Esophagus muscularis mucosa (tissue), 4 donors: Measurements from ENCODE around the gene KAT2B. TPM values are rescaled to one million over a fixed set of nuclear protein-coding genes. Genes with fewer than 3 reads are reported as not detected.

Experiments used
- DNase-seq: peaks from one replicate; pipeline ENCODE4 v3.0.0-alpha.2; 2017; ENCODE audit errors: extremely low spot score
- H3K27ac ChIP-seq, 4 donors: fragments of 200-600 bp; sonication (generic); replicated peaks in 1 of 4; 1 replicate in 3 of 4; 2 replicates in 1 of 4; pipeline ENCODE4 v1.5.1; 2016 to 2019; ENCODE audit warnings: mild to moderate bottlenecking in 1 of 4
- H3K27me3 ChIP-seq, 4 donors: fragments of 200-600 bp; sonication (generic); one replicate each; pipeline versions ENCODE4 v1.5.1 to v1.6.0; 2016 to 2019
- H3K36me3 ChIP-seq, 4 donors: fragments of 200-600 bp; sonication (generic); one replicate each; pipeline ENCODE4 v1.5.1; 2016 to 2019
- H3K4me1 ChIP-seq, 4 donors: fragments of 200-600 bp; sonication (generic); one replicate each; pipeline ENCODE4 v1.5.1; 2016 to 2019
- H3K4me3 ChIP-seq, 4 donors: fragments of 200-600 bp; sonication (generic); 1 replicate in 2 of 4; 2 replicates in 2 of 4; pipeline ENCODE4 v1.5.1; 2016 to 2019; ENCODE audit warnings: mild to moderate bottlenecking in 4 of 4, moderate library complexity in 1 of 4
- H3K9me3 ChIP-seq, 4 donors: fragments of 200-600 bp; sonication (generic); 1 replicate in 3 of 4; 2 replicates in 1 of 4; pipeline ENCODE4 v1.5.1; 2016 to 2019
- EP300 ChIP-seq: sonication (generic); formaldehyde crosslinking; IDR thresholded peaks from one replicate; pipeline ENCODE4 v1.6.1; 2017; ENCODE audit warnings: antibody characterized with exemption
- POLR2A ChIP-seq: fragments of 450-650 bp; IDR thresholded peaks from one replicate; pipeline ENCODE4 v1.6.1; 2017; ENCODE audit warnings: antibody characterized with exemption, moderate library complexity, mild to moderate bottlenecking, low read depth
- POLR2AphosphoS5 ChIP-seq, 2 donors: sonication (generic); formaldehyde crosslinking; IDR thresholded peaks; one replicate each; pipeline ENCODE4 v1.6.1; 2017; ENCODE audit warnings: antibody characterized with exemption in 2 of 2
- WGBS: methylation state at CpG from one replicate; pipeline ENCODE4 v1.1.5; 2018; 5-methylcytosine and 5-hydroxymethylcytosine counted together
- intact Hi-C: fragments of 100-400 bp; cut with DNase I; formaldehyde crosslinking; loops from one replicate; pipeline ENCODE4 v1.15.1; 2023
- total RNA-seq, 4 donors: library from RNA; depleted of rRNA; stranded (reverse); fragments of >200 nt; gene quantifications; one replicate each; pipeline versions ENCODE4 v1.1.0 to v1.2.1, GENCODE V29; 2016
- TF ChIP-seq, protein P1 (sequence below), 3 experiments: fragments of 200-600 bp in 2 of 3; fragments of 450-650 bp in 1 of 3; sonication (generic) in 2 of 3; IDR thresholded peaks; one replicate each; pipeline ENCODE4 v1.5.1; 2017 to 2019; ENCODE audit warnings: antibody characterized with exemption in 3 of 3, mild to moderate bottlenecking in 2 of 3, moderate library complexity in 1 of 3

KAT2B gene
- total RNA-seq, 4 donors from 2014 or later, result 37.8 to 58.5 (median 49.5) TPM

DNA sequence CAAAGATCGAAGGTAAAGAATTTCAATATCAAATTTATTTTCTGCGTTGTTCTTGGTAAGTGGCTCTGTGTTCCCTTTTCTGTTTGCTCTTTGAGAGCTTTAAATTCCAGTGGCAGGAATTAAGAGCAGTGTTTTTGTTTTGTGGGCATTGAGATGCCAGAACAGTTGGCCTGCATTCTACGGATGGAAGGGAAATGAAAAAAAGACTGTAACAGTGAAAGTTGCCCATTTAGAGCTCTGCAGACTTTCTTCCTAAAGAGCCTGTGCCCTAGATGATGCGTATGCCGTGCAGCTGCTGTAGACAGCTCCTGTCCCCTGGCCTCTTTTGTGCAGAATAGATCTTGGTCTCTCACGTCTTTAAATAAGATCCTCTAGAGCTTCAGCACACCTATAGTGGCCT, 58.8 kb downstream of the KAT2B start:
- intact Hi-C loops, result loop anchor here (5.0 kb wide), 1 partner anchor 57 kb away; the partner anchor contains the start of gene KAT2B
- WGBS, result 90% methylated on average over 6 of the region's 6 CpGs
- TF ChIP-seq POLR2A, result no peak
- TF ChIP-seq POLR2AphosphoS5 (IDR thresholded peaks at IDR 0.05), result no peak
- TF ChIP-seq EP300, result no peak
- TF ChIP-seq, protein P1, sequence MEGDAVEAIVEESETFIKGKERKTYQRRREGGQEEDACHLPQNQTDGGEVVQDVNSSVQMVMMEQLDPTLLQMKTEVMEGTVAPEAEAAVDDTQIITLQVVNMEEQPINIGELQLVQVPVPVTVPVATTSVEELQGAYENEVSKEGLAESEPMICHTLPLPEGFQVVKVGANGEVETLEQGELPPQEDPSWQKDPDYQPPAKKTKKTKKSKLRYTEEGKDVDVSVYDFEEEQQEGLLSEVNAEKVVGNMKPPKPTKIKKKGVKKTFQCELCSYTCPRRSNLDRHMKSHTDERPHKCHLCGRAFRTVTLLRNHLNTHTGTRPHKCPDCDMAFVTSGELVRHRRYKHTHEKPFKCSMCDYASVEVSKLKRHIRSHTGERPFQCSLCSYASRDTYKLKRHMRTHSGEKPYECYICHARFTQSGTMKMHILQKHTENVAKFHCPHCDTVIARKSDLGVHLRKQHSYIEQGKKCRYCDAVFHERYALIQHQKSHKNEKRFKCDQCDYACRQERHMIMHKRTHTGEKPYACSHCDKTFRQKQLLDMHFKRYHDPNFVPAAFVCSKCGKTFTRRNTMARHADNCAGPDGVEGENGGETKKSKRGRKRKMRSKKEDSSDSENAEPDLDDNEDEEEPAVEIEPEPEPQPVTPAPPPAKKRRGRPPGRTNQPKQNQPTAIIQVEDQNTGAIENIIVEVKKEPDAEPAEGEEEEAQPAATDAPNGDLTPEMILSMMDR (IDR thresholded peaks at IDR 0.05), result no peak
- H3K36me3 ChIP-seq, result peaks cover 0 to 23% (median 6%) of the 10 kb centered on the region in 4 donors
- H3K27me3 ChIP-seq, result no peaks in the 10 kb centered on the region
- DNase-seq, result no peak
- no peak overlapping the region for H3K4me3 ChIP-seq
- H3K4me1 ChIP-seq, result peaks cover 0 to 36% (median 30%) of the 10 kb centered on the region in 4 donors
- H3K27ac ChIP-seq, result no peak overlapping the region
- no peaks in the 10 kb centered on the region for H3K9me3 ChIP-seq

DNA sequence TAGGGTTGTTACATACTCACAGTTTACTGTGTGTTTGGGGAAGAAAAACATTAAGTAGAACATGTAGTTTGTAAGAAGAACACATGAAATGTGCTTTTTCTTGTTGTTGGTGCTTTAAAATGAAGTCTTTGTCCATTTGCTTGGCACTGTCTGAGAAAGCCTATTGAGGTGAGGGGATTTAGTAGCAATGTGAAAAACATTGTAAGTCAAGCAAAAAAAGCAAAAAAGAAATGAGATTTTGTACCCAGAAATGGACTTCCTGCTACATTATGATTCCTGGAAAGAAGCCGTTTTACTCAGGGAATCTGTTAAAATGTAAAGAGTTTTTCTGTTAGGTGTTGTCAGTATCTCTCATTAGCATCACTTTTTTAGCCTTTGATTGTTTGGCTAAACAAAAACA, 59.9 kb downstream of the KAT2B start:
- Histone ChIP-seq H3K4me1 (peaks cover 0 to 36% (median 30%) of the 10 kb centered on the region in 4 donors), H3K27ac (no peak overlapping the region), H3K36me3 (peaks cover 0 to 23% (median 6%) of the 10 kb centered on the region in 4 donors), H3K27me3 (no peaks in the 10 kb centered on the region), H3K9me3 (no peaks in the 10 kb centered on the region), H3K4me3 (no peak overlapping the region)
- DNase-seq, result no peak
- intact Hi-C loops, result no loop called here
- WGBS, result 76% methylated on average over 1 of the region's 1 CpG
- TF ChIP-seq POLR2AphosphoS5 (IDR thresholded peaks at IDR 0.05) (no peak), EP300 (no peak), POLR2A (no peak)
- TF ChIP-seq, protein P1 (IDR thresholded peaks at IDR 0.05), result no peak

DNA sequence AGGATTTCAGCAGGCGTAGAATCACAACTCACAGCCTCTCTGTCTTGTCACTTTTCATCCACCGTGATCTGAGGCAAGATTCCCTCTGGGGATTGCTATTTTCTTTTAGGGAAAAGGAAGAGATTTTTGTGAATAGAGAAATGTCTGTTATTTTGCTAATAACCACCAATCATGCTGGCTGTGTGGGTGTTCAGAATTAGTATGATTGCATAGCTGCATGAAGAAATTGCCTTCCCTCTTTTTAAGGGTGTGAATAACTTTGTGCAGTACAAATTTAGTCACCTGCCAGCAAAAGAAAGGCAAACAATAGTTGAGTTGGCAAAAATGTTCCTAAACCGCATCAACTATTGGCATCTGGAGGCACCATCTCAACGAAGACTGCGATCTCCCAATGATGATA, 60.8 kb downstream of the KAT2B start:
- intact Hi-C loops, result no loop called here
- Histone ChIP-seq H3K4me1 (peaks cover 0 to 30% (median 25%) of the 10 kb centered on the region in 4 donors), H3K27ac (no peak overlapping the region), H3K4me3 (no peak overlapping the region), H3K36me3 (peaks cover 0 to 16% (median 4%) of the 10 kb centered on the region in 4 donors), H3K27me3 (no peaks in the 10 kb centered on the region), H3K9me3 (no peaks in the 10 kb centered on the region)
- 97% methylated on average over 5 of the region's 5 CpGs for WGBS
- DNase-seq, result no peak
- TF ChIP-seq POLR2A (no peak), POLR2AphosphoS5 (IDR thresholded peaks at IDR 0.05) (no peak), EP300 (no peak)
- TF ChIP-seq, protein P1 (IDR thresholded peaks at IDR 0.05), result no peak

DNA sequence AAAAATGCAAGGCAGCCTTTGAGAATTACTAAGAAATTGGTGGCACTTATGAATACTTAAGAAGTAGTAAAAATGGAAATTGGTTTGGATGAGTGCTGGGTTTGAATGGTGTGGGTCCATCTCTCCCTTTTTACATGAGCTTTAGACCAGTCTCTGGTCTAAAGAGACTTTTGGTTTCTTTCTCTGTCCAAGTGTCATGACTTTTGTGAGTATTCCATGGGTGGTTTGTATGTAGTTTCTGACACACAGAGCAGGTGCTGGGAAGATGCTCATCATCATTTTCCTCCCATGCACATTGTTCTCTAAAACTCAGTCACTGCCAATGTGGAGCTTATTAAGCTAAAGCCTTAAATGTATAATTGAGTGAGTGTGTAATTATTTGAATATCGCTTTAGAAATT, 63.5 kb downstream of the KAT2B start:
- no peak overlapping the region for H3K27ac ChIP-seq
- no peak overlapping the region for H3K4me3 ChIP-seq
- DNase-seq, result no peak
- intact Hi-C loops, result no loop called here
- WGBS, result 97% methylated on average over 1 of the region's 1 CpG
- H3K9me3 ChIP-seq, result no peaks in the 10 kb centered on the region
- H3K27me3 ChIP-seq, result no peaks in the 10 kb centered on the region
- TF ChIP-seq POLR2A (no peak), EP300 (no peak), POLR2AphosphoS5 (IDR thresholded peaks at IDR 0.05) (no peak)
- TF ChIP-seq, protein P1 (IDR thresholded peaks at IDR 0.05), result no peak
- peaks cover 0 to 15% (median 0%) of the 10 kb centered on the region in 4 donors for H3K36me3 ChIP-seq
- peaks cover 0 to 13% (median 8%) of the 10 kb centered on the region in 4 donors for H3K4me1 ChIP-seq

DNA sequence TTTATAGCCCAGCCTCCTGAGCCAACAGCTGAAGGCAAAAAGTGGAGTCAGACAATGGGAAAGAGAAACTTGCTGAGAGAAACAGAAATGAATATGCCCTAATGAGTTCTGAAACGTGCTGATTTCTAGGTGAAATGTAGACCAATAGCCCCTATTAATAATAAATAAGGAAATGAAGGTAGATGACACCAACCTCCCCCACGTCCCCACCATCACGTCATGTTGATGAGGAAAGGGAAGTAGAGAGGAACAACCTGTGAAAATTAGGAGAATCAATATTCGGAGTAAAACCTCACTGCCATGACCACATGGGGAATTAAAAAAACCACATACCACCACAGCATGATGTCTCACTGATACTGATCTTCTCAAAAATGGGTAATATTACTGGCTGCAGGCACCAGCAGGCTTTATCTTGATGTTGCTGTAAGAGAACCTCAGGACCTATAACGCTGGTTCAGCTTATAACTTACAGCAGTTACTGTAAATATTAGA, 64.0 kb downstream of the KAT2B start:
- Histone ChIP-seq H3K27me3 (no peaks in the 10 kb centered on the region), H3K36me3 (peaks cover 0 to 15% (median 0%) of the 10 kb centered on the region in 4 donors), H3K9me3 (no peaks in the 10 kb centered on the region), H3K27ac (no peak overlapping the region), H3K4me1 (peaks cover 0 to 8% (median 4%) of the 10 kb centered on the region in 4 donors), H3K4me3 (no peak overlapping the region)
- DNase-seq, result no peak
- intact Hi-C loops, result no loop called here
- no peak for TF ChIP-seq POLR2A
- no peak for TF ChIP-seq POLR2AphosphoS5 (IDR thresholded peaks at IDR 0.05)
- TF ChIP-seq, protein P1 (IDR thresholded peaks at IDR 0.05), result no peak
- no peak for TF ChIP-seq EP300
- 76% methylated on average over 5 of the region's 5 CpGs for WGBS
